GM21529 (cell line): Measurements from ENCODE around the gene COL10A1.

Experiments
- ATAC-seq: cut with Tn5 transposase; IDR thresholded peaks from one replicate; pipeline ENCODE4 v1.9.1; 2021; ENCODE audit not compliant: unreplicated experiment

The COL10A1 gene

DNA sequence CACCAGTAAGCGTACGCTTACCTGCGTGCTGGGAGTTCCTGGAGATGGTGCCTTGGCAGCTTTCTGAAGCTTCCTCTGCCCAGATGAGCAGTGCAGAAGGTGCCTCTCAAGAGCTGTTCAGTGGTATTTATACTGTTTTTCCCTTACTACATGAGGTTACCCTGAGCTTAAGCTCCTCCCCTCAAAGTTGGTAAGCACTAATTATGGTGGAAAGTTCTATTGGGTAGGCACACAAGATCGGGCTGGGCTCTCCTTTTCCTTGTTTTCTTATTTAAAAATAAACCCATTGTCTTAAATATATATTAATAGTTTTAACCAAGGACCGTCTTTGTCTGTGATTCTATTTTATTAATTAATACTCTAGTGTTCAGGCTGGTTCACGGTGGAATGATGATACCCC lies at the start of gene COL10A1:
Gene COL10A1 (minus strand): TSS at position 101 of the 400 bp plus-strand sequence. CDS start 640 bp downstream, outside the sequence.
- no peak for ATAC-seq

DNA sequence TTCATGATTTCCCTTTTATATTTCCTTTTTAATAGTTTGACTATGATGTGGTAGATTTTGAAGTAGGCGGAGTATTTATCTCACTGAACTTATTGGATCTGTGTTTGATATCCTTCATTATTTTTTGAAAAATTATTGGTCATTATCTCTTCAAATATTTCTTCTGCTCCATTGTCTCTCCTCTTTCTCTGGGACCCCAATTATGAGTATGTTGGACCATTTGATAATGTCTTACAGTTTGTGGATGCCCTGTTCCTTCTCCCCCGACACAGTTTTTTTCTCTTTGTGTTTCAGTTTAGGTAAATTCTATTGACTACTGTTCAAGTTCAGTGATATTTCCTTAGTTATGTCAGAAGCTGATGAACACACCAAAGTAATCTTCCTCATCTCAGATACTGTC lies 49.4 kb upstream of the COL10A1 start:
- ATAC-seq = no peak

DNA sequence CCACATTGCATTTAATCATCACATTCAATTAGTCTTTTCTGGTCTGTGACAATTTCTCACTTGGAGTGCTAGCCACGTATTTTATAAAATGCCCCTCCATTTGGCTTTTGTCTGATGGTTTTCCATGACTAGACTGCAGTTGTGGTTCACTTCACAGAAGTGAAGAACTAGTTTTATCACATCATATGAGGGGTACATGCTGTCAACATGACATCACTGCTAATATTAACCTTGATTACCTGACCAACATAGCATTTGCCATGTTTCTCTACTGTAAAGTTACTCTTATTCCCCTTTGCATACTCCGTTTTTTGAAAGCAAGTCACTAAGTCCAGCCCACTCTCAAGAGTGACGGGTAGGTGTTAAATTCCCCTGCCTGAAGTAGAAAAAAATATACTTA lies 48.0 kb upstream of the COL10A1 start:
- ATAC-seq = no peak

DNA sequence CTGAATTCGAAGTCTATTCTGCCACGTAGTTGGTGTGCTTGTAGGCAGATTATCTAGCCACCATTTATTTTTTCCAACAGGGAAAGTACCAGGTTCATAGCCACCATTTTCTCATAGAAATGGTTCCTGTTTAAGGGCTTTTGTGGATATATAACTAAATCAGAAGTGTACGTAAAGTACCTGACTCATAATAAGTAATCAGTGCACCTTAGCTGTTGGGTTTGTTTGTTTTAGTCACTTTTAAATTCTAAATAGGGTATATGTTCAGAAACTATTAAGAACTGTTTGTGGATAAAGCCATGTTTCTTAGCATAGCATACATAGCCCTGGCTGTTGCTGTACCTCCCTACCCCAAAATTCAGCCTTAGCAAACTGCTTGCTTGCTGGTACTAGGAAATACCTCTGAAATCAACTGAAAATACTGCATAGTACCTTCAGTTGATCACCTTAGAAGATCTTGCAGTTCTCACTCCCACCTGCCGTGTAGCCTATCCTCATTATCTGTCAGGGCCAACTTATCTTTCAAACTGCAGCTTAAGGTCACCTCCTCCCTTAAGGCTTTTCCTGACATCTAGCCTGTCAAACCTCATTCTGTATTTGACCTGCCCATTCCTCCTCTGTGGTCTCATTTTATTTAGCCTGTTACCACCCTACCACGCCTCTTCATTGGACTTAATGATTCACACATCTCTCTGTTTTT lies 44.6 kb upstream of the COL10A1 start:
- no peak for ATAC-seq

DNA sequence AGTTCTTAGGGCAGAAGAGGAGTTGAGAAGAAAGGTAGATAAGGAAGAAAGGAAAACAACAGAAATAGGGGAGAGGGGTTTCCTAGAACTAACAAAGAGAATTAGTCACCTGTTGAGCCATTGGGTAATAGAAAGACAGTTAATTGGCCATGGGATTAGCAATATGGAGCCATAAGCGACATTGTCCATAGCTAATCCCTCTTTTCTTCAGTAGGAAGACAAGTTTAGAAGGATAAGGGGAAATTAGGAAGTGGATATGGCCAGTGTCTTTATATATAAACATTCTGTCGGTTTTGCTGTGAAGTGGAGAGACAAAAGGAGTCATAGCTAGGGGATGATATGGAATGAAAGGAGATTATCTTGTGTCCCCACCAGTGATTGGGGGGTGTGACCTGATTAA lies 43.9 kb upstream of the COL10A1 start:
- no peak for ATAC-seq

DNA sequence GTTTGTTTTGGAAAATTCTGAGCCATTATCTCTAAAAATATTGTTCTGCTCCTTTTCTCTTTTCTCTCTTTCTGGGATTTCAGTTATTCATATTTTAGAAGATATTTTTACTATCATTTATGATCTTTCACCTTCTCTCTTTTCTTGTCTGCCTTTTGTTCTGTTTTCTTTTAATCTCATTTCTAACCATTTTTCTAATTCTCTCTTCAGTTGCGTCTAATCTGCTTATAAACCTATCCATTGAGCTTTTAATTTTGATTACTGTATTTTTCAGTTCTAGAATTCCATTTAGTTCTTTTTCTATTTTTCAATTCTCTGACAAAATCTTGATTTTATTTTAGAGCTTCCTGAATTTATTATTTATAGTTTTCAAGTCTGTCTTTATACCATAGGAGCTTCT lies 42.2 kb upstream of the COL10A1 start:
- ATAC-seq = no peak

DNA sequence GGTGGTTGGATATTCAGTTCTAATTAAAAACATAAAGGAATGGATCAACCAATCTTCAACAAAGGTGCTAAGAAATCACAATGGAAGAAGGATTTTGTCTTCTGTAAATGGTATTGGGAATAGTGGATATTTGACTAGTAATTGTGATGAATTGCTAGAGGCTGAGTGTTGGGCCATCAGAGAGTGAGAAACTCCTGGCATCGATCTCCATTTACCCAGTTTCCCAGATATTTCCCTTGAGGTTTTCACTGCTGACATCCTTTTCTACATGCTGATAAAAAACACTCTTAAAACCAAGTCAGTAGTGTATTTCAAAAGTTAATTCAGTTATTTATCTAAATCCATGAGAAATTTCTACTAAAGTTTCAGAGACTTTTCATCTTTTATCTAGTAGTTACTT lies 40.4 kb upstream of the COL10A1 start:
- no peak for ATAC-seq

DNA sequence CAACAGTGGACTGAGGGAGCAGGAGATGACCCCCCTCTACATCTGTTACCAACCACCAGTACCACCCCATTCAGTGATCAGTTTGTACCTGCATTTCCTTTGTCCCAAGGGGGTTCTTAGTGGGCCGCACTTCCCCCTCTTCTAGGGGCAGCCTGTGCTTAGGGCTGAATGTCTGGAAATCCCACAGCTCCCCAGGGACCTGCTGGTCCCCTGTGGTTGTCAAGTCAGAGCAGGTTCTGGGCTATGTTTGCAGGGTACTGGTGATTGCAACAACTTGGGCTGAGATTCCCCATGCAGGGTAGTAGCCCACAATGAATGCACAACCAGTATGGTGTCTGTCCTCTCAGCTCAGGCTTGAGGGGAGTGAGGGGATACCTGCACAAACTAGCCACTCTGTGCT lies 39.7 kb upstream of the COL10A1 start:
- ATAC-seq = no peak

DNA sequence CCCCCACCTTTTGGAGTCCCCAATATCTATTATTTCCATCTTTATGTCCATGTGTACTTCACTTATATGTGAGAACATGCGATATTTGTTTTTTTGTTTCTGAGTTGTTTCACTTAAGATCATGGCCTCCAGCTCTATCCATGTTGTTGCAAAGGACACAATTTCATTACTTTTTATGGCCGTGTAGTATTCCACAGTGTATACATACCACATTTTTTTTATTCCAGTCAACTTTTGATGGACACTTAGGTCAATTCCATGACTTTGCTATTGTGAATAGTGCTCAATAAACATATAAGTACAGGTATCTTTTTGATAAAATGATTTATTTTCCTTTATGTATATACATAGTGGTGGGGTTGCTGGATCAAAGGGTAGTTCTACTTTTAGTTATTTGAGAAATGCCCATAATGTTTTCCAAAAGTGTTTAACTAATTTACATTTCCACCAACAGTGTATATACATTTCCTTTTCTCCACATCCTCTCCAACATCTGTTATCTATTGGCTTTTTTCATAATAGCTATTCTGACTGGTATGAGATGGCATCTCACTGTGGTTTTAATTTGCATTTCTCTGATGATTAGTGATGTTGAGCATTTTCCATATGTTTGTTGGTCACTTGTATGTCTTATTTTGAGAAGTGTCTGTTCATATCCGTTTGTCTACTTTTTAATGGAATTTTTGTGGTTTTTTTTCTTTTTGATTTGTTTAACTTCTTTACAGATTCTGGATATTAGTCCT lies 34.0 kb upstream of the COL10A1 start:
- no peak for ATAC-seq

DNA sequence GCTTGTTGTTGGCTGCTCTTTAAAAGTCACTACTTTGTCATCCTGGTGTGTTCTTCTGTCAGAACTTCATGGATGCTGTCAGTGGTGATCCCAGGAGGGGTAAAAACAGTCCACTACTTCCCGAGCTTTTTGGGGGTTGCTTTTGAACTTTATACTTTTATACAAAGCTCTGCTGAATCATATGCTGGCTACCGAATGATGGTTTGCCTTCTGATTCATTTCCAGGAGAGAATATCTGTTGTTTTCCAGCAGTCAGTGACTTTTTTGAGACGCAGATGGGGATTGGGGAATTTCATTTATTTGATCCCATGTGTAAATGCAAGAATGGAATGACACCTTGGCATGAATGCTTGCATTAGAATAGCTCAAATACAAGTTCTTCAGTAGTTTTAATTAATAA lies 32.7 kb upstream of the COL10A1 start:
- no peak for ATAC-seq

DNA sequence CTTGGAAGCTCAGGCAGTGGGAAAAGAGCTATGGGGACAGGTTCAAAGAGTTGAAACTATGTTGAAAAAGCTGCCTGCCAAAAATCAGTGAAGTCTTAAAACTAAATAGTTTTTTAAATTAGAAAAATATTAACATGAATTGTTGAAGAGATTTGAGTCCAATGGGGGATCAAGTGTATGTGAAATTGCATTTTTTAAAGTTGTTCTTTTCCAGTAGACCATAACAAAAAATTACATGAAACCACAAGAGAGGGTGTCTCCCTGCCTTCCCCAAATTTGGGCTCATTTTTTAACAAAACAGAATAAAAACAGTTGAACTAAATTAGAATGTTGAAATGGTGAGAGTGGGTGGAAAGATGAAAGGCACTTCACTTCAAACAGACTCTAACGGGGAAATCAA lies 31.5 kb upstream of the COL10A1 start:
- no peak for ATAC-seq

DNA sequence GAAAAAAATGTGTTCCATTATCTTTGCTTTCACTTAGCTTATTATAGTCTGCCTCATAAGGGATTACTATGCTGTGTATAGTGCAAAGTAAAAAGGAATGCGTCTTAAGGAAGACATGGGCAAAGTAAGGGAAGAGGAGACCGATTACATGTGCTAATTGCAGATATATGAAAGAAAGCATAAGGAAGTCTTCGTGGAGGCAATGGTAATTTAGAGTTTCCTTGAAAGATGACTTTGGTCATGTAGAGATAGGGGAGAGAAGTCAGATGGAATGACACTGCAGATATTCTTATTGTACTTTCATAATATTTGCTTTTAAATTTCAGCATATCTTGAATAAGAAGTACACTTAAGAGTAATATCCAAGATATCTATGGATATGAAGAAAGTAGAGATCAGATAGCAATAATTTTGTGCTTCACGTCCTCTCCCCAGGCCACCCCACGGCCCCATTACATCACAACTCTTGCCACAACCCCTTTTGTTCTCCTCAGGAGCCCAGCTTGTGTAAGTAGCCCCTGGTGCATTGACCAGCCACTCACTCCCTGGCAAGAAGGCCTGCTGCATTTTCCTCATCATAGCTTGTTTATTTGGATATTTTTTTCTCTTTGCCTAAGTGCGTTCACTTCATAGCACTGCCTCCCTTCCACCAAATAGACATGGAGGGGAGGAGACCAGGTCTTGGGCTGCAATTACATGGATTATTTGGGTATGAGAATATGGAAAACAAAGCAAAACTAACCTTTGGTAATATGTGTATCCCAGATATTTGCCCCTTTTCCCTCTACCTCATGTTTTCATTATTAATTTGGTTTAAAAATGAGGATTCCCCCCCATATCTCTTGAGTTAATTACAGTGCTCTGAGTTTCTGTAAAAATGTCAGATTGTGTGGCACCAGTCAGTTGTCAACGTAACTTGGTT lies 30.7 kb upstream of the COL10A1 start:
- ATAC-seq = no peak

DNA sequence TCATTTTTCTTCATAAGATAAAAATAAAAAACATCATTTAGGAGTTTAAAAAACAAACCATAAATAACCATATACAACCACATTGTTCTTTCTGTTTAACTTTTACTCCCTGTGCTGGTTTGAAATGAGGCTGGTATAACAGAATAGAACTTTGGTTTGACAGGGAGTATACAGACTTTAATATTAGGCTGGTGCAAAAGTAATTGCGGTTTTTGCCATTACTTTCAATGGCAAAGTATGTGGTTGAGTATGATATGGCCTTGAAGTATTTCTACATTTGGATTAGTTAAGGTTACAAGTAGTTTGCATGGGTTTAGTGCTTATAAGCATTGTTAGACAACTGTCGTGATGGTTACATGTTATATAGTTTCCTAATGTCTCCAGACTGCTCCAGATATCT lies 29.0 kb upstream of the COL10A1 start:
- no peak for ATAC-seq

DNA sequence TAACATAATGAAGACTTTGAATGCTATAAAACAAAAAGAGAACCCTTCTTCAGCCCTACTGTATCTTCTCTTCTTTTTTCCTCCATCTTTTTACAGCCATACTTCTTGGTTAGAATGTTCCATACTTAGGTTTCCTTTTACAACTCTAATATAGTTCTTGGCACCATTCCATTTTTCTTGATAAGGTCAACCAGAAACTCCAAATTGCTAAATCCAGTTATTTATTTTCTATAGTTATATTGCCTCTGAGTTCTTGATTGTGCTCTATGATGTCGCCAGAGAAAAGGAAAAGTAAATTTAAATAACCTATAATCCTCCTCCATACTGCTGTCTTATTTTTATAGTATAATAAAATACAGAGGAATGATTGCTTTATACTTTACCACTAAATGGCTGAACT lies 26.7 kb upstream of the COL10A1 start:
- ATAC-seq = no peak

DNA sequence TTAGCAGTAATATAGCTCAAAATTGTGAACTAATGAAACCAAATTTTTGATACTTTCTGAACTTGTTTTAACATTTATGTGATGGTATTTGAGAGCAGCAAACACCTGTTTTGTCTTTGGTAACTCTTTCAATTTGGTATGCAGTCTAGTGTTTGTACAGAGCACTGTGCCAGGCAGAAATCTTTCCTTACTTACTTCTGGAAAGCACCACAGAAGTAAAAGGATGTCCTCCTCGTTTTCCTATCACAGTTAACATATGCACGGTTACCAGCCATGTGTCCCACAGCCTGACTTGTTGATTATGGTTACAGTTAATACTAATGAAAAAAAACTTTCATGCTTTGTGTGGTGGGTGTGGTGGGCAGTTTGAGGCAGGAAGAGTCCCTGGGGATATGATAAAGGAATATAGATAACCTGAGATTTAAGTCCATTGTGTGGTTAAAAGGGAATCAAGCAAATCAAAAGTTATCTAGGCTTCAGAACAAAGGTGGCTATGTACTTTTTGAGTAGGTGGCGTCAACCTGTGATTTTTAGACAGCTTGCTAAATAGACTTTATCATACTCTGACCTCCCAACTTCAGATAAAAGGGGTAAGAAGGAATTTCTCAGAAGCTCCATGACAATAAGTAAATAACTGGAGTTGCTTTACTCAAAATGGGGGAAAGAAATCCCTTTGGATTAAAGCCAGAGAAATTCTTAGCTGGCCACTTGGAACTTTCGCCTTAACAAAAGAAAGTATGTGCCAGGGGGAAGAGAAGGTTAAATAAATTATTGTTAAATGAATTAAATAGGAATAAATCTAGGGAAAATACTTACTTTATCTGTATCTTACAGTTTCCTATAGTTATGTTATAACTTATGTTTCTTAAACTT lies 20.1 kb upstream of the COL10A1 start:
- ATAC-seq = no peak

DNA sequence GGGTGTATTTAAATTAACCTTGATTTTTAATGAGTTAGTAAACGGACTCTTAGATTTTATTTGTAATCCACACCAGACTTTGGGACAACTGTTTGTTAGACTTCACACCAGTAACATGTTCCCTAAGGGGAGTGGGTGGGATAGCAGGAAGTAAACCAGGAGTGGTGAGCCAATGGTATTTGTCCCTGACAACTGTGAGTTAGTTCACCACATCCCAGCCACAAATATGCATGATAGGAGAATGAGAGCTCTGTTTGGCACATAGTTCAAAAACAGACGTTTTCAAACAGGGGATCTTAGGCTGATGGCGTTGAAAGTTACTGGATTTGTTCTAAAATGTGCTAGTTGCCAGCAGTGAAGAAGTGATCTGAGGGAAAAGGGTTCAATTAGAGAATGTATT lies 18.7 kb upstream of the COL10A1 start:
- no peak for ATAC-seq

DNA sequence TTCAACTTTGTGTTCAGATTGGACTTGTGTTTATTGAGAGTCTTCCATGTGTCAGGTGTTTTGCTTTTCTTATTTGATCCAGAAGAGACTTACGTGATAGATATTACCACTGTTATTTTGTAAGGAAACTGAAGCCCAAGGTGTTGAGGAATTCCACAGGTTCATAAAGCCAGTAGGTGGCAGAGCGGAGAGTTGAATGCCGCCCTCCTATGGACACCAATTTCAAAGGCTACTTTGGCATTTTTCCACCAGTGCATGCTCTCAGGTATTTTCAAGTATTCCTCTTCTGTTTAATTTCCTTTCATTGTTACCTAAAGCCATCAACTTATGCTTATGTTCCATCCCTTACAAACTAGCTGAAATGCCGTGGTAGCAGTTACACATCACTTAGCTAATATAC lies 14.0 kb upstream of the COL10A1 start:
- ATAC-seq = no peak

DNA sequence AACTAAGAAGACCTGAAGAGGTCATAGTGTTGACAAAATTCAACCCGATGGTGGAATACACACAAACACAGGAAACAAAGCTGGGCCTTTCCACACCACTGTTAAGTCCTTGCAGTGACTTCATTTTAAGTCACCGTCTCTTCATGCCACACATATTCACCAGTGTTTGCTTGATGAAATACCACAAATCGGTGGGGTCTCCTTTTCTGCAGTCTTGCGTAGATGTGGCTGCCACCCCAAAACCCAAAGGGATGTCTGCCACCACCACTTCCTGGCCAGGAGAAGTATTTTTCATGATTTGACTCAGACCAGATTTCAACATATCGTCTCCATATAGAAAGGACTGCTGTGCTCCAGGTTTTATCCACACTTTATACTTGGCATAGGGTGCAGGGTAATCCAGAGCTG lies 11.0 kb upstream of the COL10A1 start:
- ATAC-seq = no peak

DNA sequence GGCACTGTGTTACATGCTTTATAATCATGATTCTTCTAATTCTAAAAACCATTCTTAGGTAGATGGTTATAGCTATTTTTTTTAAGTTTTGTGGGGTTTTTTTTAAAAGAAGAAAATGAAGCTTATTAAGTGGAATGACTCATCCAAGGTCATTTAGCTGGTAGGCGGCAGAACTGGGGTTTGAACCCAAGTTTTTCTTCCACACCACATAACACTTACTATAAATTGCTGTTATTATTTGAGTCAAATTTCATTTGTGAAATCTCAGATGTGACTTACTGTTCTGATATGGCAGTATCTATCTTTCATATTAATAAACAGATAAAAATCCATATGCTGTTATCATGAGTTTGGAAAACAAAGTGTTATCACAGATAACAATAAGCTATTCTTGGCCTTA lies 10.4 kb upstream of the COL10A1 start:
- no peak for ATAC-seq

DNA sequence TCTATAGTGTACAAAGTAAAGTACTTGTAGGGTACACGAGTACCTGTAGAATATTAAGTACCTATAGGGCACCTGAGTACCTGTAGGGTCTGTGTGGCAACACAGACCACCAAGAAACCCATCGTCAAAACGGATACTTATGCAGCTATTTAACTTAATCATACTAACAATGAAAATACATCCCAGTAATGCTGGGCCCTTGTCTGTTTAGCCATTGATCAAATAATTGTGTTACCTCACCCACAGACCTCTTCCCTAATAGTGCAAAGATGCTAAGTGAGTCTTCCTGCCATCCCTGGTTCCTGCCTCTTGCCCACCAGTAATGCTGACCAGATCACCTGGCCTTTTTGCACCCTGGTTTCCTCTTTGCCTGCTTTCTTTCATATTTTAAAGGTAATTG lies 7.5 kb upstream of the COL10A1 start:
- ATAC-seq = no peak
